HPDE6-E6E7 (cell line): ENCODE results near the gene PTPN1.
"Not testable (repeated sequence)": the region's sequence is repeated elsewhere in the genome, so short reads cannot be mapped to it uniquely, and the experiment has no call there.

Experiments used
- DNase-seq: peaks from one replicate; pipeline ENCODE4 v3.0.0; 2011; ENCODE audit warnings: missing footprints; ENCODE audit errors: extremely low spot score

Gene PTPN1

DNA sequence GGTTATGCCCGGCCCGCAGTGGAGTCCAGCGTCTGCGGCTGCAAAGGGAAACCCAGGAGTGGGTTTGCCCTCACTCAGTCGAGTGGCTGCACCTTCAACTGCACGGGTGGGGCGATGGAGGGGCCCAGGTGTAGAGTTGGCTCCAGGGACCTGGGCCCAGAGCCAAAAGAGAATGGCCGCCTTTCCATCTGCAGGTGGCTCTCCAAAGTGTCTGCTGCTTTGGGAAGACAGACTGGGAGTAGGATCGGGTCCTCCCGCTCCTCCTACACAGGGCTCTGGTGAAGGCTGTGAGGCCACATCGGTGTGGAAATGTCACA is 80.1 kb downstream of the PTPN1 start:
- no peak for DNase-seq

DNA sequence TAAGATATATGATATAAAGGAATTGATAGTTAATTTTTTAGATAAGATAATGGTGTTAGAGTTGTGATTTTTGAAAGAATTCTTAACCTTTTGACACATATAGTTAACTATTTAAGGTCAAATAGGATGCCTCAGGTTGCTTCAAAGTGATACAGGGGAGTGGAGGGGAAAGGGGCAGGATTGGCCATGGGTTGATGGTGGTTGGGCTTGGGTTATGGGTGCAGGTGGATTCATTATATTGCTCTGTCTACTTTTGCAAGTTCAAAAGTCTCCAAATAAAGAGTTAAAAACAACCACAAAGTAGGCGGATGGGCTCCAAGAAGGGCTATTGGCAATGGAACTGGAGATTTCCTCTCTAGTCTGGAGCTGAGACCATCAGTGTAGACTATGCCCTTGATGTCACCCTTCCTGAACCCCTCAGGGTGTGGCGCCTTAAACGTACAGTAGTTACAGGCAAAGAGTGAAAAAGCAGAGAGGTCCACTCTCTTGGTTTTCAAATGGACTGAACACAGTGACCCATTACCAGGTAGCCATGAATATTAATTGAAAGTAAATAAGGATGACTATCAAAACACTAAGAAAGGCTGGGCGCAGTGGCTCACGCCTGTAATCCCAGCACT is 81.2 kb downstream of the PTPN1 start:
- DNase-seq: no peak

DNA sequence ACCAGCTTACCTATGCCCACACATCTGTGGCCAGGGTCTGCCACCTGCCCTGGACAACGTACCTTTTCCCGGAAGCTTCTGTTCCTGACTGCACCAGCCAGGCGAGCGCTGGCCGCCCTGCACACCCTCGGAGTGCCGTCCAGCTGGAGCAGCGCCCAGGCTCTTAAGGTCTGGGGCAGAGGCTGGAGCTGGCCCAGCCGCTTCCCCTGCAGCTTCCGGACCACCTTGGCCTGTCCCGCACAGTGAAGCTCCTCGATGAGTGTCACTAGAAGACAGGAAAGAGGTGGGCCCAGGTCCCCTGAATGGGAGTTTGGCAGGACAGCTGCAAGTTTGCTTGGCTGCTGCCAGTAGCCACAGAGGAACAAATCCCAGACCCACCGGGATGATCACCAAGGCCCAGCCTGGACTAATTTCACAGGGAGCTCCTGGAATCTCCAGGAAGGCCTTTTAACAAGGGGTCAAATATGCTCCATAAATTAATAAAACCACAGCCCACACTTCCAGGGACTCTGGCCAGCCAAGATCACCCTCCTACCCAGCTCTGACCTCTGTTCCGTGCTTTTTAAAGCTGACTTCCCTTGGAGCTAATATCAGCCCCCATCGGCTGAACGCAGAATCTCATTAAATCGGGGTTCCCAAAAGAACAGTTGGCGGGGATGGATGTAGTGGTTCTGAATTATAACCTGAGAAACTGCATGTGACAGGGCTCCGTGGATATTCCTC is 82.3 kb downstream of the PTPN1 start:
- no peak for DNase-seq

DNA sequence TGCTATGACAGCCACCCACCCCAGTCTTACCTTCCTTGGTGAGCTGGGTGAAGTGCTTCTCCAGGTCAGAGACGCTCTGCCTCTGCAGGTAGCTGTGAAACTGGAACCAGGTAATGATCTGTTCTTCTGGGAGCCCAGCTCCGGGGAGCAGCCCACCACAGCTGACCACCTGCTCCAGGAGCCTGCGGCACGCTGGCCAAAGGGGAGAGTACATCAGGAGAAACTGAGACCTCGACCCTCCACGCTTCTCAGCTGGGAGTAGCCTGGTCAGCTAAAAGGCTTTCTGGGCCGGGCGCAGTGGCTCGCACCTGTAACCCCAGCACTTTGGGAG is 82.8 kb downstream of the PTPN1 start:
- no peak for DNase-seq

DNA sequence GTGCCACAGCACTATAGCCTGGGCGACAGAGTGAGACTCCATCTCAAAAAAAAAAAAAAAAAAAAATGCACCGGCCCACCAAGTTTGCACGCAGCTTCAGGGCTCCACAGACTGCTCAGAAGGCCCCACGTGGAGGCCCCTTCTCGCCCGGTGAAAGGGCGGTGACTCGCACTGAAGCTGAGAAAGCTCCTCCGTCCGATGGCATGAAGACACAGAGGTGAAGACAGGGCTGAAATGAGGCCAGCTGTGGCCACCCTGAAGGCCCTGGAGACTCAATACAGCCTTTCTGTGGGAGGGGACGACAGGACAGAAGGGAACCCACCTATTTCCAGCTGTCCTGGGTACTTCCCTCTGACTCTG is 84.0 kb downstream of the PTPN1 start:
- DNase-seq: no peak

DNA sequence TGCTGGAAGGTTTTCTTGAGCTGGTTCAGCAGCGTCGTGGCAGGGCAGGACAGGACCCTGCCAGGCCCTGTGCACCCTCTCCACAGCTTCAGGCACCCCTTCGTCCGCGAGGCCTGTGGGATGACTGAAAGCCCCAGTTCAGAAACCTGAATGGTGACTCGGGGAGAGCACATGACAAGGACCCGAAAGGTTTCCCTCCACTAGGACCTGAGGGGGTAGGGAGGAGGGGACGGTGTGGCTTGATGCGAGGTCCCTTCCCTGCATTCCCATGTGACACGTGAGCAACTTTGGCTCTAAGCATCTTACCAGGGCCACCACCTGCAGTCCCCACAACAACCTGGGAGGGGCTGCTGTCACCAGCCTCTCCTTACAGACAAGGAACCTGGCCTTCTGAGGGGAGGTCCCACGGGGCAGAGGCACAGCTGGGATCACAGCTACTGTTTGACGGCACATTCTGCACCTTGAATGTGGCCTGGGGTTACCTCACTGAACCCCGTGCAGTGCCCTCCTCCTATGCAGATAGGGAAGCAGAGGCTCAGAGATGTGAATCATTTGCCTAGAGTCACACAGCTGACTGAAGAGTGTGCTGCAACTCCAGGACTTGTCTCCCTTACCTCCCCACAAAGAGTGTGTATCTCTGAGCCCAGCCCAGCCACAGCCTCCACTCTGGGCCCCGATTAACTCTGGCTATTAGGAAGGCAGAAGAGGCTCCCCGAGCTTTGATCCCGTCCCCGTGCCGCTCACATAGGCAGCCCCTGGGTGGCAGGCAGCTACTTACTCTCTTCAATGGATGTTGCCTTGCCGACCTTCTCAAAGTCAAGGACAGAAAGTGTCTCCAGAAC is 84.6 kb downstream of the PTPN1 start:
- no peak for DNase-seq

DNA sequence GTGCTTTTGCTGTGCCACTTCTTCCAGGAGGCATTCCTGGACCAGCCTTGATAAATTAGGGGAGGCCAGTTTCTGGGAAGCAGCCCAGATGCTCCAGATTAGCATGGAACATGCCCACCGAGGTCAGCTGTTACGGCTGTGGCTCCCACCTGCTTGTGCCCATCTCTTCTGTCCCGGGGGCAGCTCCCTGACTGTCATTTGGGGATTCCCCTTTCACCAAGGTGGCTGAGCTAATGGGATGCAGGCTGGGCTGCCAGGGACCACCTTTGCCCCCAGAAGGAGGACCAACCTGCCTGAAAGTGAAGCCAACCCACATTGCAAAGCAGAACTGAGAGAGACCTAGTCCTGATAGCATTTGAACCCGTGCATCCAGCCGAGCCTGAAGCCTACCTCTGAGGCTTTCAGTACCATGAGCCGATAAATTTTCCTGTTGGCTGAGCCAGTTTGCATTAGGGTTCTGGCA is 85.3 kb downstream of the PTPN1 start:
- DNase-seq: no peak

DNA sequence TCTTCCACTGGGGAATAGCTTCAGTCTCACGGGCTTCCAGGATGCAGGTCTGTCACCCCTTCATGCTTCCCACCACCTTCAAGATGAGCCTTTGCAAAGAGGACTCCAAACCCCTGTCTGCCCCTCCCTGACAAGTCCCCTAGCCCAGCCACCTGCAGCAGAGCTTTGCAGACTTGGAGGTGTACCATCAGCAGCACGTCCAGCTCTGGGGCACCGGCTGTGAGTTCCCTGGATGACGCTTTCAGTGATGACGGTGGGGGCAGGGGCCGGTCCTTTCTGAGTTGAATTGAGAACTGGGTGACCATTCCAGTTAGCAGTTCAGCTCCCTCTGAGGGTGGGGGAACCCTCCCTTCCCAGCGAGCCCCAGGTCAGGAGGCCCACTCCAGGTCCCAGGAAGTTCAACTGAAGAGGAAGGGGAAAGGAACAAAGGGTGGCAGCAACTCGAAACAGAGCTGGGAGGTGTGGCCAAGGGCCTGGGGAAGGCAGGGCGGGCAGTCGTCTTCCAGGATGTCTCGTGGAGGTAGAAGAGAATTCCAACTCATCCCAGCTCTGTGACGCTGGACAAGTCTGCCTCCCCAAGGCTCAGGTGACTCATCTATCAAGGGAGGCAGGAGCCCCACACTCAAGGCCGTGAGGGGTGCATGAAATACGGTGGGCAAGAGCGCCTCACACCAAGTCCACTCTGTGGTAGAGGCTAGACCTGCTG is 86.0 kb downstream of the PTPN1 start:
- DNase-seq: no peak

DNA sequence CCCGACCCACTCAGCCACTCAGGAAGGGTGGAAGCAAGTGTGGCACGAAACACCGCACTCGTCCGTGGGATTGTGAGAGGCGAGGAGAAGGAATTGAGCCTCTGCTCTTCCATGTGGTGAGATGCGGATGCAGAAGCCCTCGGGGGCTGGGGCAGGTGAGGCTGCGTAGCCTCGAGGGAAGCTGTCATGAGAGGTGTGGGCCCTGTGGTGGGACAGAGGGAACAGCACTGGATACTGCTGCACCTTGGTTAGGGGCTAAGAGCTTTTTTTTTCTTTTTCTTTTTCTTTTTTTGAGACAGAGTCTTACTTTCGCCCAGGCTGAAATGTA is 86.5 kb downstream of the PTPN1 start:
- DNase-seq: no peak

DNA sequence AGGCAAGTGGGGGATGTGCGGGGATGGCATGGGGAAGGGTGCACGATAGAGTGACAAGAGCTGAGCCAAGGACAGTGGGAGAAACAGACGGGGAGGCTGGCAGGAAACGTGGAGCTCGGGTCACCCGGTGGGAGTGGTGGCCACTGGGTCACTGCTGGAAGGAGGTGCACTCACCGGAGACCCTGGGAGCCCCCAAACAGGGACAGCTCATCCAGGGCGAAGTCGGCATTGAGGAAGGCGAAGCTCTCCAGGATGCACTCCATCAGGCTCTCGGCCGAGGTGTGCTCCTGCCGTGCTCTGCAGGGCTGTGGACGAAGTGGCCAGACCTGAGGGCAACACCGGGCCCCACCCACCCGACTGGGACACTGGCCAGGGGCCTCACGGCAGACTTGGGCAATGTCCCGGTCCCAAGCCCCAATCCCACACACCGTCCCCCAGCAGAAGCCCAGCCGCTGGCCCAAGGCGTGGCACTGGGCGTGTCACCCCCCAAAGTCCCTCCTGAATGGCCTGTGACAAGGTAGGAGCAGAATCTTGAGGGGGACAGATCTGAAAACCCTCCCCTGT is 87.3 kb downstream of the PTPN1 start:
- no peak for DNase-seq

DNA sequence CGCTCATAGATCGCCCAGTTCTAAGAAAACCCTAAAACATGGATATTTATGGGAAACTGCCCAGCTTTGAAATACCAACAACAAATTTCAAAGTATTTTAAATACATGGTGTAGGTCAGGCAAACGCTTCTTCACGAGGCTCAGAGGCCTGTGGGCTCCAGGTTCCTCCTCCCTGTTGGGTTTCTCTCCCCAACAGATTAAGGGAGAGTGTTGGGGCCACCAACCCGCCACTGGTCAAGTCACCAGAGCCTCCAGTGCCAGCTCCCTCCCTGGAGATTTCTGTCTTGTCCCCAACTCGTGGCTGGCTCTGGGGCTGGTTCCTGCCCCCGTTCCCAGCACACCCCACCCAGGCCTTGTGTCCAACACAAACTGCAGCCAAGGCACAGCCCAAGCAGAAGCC is 87.9 kb downstream of the PTPN1 start:
- DNase-seq: no peak

DNA sequence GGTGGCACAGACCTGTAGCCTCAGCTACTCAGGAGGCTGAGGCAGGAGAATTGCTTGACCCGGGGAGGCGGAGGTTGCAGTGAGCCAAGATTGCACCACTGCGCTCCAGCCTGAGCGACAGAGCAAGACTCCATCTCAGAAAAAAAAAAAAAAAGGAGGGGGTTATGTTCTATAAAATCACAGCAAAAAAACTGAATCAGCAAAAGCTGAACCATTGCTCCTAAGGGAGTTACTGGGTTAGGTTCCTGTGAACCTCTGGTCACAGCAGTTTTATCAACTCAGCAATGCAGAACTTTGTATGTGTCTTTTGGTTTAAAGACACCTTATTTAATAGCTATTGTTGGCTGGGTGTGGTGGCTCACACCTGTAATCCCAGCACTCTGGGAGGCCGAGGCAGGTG is 88.6 kb downstream of the PTPN1 start:
- not testable (repeated sequence) for DNase-seq

DNA sequence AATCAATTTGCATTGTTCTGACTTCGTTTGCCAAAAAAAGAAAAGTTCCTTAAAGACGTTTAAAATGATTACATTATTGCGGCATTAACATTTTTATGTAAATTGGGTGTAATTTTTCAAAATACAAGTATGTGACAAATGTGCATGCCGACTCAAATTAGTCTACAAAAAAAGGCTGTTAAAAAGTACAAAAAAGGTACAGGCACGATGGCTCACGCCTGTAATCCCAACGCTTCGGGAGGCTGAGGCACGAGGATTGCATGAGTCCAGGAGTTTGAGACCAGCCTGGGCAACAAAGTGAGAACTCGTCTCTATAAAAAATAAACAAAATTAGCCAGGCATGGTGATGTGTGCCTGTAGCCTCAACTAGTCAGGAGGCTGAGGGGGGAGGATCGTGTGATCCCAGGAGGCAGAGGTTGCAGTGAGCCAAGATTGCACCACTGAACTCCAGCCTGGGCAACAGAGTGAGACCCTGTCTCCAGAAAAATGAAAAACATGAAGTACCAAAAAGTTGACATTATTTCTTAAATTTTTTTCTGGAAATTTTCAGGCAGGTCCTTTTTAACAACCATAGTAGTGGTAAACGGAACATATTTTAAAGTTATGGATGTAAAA is 90.2 kb downstream of the PTPN1 start:
- no peak for DNase-seq

DNA sequence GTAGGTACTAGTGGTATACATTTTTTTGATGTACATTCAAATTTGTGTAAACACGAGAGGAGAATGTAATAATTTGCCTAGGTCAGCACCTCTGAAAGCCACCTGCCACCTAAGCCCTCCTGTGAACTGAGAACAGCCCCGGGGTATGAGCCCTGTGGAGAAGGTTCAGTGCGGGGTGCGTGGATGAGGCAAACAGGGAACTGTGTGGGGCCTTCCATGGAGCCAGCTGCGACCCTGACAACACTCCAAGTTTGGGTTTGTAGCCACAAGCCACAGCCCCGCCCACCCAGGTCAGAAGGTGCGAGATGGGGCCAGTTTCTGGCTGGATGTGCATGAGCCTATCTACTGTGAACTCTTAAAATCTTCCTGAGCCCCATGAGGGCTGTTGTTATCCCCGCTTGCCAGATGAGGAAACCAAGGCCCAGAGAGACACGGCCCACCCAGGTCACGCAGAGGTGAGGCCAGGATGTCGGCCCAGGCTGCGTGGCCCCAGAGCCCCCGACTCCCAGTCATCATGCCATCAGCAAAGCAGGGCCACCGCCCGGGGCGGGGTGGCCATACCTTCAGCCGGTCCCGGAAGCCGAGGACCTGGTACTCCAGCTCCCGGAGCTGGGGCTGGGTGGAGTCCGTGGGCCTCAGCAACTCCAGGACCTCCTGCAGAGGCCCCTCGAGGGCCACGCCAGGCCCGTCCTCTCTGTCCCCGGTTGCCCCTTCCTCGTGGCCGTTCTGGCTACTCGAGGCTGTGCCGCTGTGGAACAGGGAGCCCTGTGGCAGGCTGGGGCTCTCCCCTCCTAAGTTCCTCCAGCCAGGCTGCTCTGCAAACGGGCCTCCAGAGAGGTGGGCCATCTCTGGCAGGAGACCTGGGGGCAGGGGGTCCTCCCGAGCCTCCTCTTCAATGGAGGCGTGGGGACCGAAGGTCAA is 91.6 kb downstream of the PTPN1 start:
- no peak for DNase-seq

DNA sequence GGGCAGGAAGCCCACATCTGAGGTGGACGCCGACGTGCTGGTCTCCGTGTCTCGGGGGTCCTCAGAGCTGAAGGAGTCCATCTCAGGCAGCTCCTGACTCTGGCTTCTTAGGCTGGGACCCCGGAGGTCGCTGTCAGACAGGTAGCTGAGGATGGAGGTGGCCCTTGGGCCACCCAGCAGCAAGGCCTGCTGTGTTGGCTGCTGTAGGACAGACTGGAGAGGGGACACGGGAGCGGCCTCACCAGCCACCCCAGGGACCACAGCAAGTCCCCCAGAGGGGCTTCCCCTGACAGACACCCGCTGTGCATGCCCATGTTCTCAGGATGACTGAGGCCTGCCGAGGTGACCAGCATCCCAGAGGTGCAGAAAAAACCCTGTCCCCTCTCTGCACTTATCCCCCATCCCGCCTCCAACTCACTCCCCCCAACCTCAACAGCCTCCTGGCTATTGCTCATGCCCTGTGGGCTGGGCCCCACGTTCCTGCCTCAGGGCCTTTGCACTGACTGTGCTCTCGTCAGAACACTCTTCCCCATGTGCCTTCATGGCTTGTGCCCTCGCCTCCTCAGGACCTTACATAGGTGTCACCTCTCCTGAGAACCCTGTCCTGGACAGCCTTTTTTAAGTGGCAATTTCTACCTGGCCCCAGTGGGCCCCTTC is 92.4 kb downstream of the PTPN1 start:
- DNase-seq: no peak

DNA sequence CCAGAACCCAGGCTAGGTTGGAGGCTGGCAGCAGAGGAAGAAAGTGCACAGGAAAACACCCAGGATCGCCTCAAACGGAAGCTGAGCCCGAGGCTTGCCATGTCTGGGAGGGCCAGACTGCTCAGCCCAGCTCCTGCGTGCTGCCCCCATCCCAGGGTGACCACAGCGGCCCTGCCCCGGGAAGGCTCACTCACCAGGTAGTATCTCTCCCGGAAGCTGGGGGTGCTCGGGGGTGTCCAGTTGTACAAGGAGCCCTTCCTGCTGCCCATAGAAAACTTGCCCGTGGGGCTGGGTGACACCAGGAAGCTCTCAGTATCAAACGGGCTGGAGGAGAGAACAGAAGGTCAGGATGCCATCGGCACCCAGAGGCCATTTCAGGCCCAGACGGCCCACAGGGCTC is 94.3 kb downstream of the PTPN1 start:
- DNase-seq: no peak

DNA sequence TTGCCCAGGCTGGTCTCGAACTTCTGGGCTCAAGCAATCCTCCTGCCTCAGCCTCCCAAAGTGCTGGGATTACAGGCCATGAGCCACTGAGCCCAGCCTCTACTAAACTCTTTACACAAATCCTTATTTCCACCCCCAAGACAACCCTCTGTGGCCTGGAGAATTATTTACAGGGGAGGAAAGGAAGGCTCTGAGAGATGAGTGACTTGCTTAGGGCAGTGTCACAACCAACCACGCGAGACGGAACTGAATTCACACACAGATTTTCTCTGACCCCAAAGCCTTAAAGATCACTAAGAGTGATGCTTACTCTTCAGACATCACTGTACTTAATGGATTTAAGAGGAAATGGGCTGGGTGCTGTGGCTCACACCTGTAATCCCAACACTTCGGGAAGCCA is 95.0 kb downstream of the PTPN1 start:
- no peak for DNase-seq

DNA sequence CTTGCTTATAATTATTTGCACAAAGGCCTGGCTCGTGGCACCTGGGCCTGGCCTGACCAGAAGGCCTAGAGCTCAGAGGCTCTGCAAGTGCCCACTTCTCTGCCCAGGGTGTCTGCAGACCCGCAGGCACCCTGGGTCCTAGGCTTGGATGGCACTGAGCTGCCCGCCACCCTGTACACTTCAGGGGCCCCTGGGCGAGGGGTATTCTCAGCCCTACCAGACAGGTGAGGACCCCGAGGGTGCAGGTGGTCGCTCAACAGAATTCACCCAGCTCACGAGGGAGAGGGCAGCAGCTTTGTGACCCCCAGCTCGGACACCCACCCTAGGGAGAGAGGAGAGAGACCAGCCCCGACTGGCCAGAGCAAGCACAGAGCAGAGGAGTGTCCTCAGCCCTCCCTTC is 97.3 kb downstream of the PTPN1 start:
- no peak for DNase-seq

DNA sequence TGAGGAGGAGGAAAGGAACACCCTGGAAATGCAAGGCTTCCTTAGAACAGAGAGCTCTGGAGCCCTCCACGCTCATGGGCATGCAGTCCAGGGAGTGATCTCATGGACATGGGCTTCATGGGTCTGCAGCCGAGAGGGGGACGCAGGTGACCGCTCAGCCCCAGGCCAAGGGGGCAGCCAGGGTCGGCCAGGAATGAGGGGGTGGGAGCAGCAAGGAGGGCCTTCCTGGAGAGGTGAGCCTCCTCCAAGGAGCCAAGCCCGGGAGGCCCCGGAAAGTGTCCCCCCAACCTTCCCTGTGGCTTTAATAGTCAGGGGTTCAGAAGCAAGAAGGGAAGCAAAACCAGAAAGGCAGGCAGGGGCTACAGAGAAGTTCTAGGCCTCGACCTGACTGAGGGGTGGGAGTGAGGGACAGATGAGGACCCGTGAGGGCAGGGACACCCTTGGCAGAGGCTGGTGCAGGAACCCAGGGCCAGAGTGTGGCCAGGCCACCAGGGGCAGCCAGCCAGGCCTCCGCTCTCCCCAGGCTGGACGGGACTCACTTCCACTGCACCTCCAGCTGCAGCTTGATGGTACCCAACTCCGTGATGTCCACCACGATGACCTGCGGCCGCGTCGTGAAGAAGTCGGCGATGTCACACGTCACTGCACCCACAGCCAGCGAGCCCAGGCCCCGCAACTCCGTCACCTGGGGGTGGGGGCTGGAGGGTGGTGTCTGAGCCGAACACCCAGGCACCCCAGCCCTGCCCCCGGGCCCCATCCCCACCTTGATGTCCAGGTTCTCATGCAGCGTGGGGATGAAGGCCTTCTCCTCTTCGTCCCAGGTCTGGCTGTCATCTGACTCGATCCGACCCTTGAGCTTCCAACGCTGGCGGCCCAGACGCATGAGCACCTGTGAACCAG is 97.9 kb downstream of the PTPN1 start:
- DNase-seq: no peak
